Measurements from ENCODE around the gene CHRND.
"Not testable (repeated sequence)": the region's sequence is repeated elsewhere in the genome, so short reads cannot be mapped to it uniquely, and the experiment has no call there.

The CHRND gene

DNA sequence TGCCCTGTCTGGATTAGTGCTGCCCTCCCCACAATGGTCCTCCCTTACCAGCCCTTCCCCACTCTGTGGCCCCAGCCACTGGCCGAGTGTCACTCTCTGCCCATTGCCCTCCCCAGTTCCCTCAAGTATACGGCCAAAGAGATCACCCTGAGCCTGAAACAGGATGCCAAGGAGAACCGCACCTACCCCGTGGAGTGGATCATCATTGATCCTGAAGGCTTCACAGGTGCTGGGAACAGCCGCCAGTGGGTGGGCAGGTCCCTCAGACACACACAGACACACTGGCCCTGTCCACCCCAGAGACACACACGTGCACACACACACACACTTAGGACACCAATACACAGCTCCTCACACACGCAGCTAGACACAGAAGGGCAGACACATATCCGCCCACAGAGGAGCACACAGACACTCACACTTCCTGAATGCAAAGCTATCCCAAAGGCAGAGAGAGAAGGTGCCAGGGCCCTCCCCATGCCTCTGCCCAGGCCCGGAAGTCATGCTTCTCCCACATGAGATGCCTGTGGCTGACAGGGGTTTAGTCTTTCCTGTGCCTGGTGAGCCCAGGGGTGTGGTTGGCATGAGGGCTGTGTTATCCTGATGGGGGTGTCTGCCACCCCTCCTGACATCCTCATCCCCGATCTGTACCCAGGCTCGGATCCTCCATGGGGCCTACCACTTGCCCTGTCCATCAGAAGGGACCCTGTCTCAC is 2.9 kb downstream of the CHRND start:
- no peak for DNase-seq

DNA sequence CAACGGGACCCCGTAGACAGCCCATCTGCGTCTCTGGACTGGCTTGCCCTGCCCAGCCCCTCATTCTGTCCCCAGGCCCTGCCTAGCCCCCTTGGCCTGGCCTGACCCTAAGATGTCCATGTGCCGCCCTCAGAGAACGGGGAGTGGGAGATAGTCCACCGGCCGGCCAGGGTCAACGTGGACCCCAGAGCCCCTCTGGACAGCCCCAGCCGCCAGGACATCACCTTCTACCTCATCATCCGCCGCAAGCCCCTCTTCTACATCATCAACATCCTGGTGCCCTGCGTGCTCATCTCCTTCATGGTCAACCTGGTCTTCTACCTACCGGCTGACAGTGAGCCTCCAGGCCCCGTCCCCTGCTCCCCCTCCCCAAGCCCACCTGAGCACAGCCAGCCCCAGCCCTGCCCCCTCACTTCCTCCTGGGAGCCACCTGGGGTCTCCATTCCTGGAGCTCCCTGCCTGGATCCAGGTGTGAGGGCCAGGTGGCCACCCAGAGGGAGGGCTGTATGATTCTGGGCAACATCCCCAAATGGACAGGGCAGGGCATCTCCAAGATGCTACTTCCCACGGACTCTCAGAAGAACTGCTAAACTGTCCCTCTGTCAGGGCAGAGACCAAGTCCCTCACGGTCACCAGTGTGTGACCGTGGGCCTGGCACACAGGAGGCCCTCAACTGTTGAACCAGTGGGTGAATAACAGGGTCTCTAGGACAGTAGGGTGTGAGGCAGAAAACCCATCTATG is 4.0 kb downstream of the CHRND start:
- DNase-seq, result no peak

DNA sequence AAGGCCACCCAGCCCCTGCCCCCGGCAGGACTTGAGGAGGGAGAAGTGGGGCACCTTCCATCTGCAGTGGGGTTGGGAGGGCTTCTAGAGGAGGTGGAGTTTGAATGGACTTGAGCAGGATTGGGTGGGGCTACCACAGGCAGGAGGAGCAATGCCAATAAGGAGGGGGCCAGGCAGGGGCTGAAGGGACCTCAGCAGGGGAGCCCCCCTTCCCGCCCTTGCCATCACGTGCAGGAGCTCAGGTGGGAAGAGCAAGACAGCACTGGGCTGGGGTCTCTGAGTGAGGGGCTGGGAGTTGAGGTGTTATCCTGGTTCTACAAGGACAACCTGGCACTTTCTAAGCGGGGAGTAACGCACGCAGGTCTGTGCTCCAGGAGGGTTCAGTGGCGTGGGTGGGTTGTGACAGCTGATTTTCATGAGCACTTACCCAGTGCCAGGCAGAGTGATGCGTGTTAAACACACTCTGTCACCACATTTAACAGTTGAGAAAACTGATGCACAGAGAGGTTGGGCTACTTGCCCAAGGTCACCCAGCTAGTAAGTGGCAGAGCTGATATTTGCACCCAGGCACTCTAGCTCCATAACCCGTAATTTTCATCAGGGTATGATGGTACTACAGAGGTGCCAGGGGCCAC is 4.8 kb downstream of the CHRND start:
- no peak for DNase-seq

DNA sequence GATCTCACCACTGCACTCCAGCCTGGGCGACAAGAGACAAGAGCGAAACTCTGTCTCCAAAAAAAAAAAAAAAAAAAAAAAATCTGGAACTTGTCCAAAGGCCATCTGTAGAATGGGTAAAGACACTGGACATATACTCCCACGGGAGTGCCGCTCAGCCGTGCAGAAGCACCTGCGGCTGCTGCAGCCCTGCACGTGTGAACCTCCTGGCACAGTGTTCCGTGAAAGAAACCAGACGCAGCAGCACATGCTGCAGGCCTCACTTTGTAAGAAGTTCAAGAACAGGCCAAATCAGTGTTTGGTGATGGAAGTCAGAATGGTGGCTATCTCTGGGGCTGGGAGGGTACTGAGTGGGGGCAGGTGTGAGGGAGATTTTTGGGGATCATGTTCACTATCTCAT is 6.5 kb downstream of the CHRND start:
- DNase-seq, result no peak

DNA sequence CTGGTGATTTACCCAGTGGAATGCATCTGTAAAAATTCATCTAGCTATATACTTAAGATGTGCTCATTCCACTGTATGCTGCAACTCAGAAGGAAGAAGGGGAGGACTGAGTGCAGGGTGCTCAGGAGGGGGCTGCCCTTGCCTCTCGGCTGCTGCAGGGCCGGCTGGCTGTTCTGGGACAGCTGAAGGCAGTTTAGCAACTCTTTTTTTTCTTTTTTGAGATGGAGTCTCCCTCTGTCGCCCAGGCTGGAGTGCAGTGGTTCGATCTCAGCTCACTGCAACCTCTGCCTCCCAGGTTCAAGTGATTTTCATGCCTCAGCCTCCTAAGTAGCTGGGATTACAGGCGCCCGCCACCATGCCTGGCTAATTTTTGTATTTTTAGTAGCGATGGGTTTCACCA is 6.9 kb downstream of the CHRND start:
- not testable (repeated sequence) for DNase-seq

DNA sequence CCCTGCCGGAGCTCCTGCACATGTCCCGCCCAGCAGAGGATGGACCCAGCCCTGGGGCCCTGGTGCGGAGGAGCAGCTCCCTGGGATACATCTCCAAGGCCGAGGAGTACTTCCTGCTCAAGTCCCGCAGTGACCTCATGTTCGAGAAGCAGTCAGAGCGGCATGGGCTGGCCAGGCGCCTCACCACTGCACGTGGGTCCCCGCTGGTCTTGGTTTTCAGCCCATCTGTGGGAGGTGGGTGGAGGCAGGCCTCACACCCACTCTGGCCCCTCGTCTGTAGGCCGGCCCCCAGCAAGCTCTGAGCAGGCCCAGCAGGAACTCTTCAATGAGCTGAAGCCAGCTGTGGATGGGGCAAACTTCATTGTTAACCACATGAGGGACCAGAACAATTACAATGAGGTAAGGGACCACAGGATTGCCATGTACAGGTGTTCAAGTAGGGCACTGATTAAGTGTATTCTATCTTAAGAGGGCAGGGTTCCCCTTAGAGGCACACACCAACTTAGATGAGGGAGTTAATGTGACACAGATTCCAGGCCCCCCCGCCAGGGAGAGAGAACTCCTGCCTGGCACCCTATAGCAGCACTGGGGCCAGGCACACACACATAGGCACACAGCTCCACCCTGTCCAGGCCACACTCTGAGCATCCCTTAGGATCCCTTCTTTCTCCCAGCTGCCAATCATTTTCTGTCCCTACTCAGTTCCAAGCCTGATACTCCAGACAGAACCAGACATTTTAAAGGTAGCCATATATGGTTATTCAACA is 8.2 kb downstream of the CHRND start:
- DNase-seq, result no peak

DNA sequence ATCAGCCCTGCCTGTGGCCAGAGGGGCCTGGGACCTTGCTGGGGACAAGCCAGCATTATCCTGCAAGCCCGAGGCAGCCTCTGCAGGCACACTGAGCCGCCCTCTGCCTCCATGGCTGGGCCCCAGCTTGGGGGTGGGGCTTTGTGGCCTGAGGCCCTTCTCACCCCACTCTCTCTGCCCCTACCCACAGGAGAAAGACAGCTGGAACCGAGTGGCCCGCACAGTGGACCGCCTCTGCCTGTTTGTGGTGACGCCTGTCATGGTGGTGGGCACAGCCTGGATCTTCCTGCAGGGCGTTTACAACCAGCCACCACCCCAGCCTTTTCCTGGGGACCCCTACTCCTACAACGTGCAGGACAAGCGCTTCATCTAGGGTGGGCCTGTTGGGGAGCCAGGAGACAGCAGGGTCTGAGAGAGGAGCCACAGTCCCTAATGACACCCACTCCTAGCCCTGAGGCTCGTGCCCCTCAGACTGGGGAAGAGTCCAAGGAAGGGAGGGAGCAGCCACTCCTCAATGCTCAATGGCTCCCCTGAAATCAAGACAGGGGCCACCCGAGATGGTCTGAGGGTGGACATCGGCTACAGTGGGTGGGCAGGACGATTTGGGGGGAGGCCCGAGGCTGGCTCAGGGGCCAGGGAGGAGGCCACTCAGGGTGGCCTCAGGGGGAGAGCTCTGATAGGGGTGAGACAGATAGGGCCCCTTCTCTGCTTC is 9.1 kb downstream of the CHRND start:
- no peak for DNase-seq

DNA sequence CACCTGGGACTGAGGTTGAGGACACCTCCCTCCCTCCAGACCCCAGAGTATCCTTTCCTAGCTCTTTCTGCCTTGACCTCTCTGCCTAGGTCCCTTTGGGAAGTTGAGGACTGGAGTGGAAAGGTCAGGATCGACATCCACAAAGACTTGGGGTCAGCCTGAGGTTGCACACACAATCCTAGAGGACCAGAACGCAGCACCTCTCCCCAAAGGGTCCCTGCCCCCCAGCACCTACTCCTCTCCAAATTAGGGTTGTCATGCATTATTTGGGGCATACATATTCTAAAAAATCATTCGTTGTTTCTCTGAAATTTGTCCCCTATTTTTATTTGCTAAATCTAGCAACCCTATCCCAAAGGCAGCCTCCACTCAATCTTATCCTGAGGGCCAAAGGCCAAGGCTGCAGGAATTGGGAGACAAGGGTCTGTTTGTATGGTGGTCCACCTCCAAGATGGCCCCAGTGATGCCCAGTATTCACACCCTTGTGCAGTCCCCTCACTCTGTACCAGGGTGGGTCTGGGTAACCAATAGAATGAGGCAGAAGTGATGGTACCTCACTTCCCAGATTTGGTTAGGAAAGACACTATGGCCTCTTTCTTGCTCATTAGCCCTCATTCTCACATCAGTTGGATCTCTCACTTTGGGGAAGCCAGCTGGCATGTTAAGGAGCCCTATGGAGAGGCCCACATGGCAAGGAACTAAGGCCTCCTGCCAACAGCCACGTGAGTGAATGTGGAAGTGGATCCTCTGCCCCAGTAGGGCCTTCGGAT is 10.0 kb downstream of the CHRND start:
- no peak for DNase-seq

DNA sequence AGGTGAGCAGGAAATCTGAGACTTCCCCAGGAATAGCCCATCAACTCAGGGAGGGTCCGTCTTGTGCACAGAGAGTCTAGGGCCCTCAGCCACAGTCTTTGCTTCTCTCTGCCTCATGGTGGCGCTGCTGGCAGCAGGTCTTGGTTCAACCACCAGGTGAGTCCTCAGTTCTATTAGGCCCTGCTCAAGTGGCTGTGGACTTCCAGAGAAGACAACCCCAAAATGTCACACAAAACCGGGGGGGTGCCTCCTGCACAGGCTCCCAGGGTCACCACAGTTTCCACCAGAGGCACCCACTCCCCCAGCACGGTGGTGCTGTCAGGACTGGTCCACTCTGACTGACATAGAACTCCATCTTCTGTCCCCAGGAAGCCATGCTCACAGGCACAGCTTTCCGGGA is 11.1 kb downstream of the CHRND start:
- DNase-seq, result no peak

DNA sequence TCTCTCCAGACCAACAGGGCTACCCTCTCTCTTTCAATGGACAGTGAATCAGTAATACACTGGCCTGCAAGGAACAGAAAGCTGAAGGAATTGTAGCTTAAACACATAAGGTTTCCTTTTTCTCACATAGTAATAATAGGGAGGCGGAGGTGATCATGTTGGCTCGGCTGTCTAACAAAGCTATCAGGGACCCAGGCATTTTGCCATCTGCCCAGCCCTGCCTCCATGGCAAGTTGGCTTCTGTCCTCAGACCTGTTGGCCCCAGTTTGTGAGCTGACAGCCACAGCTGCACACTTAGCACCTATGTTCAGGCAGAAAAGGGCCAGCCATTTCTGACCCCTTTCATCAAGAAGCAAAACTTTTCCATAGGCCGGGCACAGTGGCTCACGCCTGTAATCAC is 11.5 kb downstream of the CHRND start:
- DNase-seq, result no peak

DNA sequence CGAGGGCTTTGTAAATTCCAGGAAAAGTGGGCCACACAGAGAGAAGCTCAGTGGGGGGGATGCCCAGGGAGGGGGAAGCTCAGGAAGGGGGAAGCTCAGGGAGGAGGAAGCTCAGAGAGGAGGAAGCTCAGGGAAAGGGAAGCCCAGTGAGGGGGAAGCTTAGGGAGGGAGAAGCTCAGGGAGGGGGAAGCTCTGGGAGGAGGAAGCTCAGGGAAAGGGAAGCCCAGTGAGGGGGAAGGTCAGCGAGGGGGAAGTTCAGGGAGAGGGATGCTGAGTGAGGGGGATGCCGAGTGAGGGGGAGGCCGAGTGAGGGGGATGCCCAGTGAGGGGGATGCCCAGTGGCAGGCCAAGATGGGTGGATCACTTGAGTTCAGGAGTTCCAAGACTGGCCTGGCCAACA is 12.7 kb downstream of the CHRND start:
- no peak for DNase-seq

DNA sequence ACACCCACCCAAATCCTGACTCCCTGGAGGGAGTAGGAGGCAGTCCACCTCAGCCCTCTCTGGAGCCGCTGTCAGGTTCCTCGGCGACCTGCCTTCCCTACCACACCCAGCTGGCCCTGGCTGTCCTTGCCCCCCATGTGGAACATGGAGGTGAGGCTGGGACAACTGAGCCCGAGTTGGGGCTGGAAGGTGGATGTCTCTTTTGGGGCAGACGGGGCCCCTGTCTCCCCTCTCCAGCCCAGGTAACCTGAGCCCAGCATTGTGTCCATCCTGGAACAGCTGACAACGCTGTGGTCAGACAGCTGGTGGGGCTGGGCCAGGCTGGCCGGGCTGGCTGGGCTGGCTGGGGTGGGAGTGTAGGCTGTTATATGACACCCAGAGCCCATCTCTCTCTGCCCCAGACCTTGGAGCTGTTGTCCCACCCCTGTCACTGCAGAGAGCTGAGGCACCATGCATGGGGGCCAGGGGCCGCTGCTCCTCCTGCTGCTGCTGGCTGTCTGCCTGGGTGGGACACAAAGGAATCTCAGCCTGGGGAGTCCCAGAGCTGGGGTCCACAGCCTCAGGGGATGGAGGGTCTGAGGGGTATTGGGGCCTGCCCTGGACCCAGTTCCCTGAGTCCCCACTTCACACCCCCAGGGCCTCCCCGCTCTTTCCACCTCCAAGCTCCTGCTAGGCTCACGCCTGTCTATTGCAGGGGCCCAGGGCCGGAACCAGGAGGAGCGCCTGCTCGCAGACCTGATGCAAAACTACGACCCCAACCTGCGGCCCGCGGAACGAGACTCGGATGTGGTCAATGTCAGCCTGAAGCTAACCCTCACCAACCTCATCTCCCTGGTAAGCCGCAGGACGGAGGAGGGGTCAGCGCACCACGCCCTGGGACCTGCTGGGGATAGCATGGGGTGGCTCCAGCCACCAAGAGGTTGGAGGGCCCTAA is 13.6 kb downstream of the CHRND start, which contains the start of gene CHRNG:
Gene CHRNG (plus strand): TSS at position 395 of the 934 bp plus-strand sequence. CDS start 56 bp downstream, at position 451.
- no peak for DNase-seq

DNA sequence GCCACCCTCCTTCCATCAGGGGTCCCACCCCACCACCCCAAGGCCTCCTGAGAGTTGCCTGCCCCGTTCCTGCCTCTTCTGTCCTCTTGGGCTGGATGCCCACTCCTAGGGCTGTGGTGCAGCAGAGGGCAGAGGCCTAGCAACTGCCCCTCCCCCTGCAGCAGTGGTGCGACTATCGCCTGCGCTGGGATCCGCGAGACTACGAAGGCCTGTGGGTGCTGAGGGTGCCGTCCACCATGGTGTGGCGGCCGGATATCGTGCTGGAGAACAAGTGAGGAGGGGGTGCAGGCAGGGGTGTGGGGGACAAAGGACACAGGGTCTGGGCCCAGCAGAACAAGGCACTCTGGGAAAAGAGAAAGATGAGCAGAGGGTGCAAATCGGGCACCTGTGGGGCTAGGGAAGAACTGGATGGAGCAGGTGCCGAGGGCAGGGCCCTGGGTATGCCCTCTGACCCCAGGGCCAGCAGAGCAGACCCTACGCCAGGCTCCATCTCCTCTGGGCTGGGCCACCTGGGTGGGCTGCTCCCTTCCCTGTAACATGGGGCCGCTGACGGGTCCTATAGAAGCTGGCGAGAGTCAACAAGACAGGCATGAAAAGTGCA is 14.6 kb downstream of the CHRND start:
- DNase-seq, result no peak

DNA sequence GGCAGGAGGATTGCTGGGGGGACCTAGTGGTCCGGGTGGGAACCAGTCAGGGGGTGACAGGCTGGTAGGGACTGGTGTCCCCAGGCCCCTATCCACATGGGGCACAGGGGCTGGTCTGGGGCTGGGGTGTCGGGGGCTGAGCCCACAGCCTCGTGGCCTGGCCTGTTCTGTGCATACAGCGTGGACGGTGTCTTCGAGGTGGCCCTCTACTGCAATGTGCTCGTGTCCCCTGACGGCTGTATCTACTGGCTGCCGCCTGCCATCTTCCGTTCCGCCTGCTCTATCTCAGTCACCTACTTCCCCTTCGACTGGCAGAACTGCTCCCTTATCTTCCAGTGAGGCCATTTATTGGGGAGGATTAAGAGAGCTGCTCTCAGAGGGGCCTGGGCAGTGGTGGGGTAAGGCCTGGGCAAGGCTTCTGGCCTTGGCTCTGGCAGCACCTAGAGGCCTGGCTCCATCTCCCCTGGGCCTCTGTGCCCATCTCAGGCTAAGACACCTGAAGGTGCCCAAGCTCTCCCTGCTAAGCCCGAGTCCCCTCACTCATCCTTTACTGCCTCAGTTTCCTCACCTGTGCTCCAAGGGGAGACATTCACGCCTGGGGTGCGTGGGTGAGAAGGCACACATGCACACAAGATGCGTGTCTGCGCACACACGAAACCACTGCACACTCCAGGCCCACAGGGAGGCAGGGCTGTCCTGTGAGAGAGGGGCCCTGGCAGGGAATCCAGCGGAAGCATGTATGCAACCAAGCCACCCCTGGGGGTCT is 15.4 kb downstream of the CHRND start:
- no peak for DNase-seq

DNA sequence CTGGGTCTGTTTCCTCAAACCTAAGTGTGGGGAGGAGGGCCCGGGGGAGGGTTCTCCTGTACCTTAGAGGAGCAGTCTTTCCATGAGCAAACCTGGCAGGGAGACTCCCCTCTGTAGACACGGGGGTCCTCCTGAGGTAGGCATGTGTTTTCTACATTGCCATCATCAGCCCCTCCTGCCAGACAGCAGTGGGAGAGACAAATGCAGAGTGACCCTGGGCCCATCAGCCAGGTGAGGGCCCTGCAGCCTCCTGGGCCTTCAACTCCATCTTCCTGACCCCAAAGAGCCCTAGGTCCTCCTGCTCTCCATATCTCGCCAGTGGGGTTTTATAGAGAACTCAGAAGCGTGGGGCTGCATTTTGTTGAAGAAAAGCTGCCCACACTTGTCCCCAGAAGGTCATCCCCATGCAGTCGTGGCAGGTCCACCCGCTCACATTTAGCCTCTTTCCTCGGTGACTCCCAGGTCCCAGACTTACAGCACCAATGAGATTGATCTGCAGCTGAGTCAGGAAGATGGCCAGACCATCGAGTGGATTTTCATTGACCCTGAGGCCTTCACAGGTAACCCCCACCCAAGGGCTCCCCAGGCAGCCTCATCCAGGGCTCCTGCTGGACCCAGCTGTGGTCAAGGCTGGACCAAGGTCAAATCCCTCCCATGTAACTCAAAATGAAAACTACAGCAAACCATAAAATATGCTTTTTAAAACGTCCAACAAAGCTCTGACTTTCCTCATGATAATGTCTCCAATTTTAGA is 16.2 kb downstream of the CHRND start:
- DNase-seq, result no peak

DNA sequence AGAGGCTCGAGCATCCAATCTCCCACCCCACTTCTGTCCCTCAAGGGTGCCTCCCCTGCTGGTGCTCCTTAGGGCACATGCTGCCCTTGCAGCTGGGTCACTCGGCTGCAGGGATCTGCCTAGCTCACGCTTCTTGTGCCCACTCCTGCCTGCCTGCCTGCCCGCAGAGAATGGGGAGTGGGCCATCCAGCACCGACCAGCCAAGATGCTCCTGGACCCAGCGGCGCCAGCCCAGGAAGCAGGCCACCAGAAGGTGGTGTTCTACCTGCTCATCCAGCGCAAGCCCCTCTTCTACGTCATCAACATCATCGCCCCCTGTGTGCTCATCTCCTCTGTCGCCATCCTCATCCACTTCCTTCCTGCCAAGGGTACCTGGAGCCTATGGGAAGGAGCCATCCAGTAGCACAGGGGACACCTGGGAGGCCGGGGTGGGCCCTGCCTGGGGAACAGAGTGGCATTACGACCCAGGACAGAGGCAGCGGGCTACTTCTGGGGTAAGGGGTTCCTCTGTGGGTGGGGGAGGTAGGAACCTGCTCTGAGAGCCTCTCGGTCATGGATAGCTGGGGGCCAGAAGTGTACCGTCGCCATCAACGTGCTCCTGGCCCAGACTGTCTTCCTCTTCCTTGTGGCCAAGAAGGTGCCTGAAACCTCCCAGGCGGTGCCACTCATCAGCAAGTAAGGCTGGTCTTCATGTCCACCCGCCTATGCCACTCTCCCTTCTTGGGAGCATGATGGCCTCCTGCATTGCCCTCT is 16.9 kb downstream of the CHRND start:
- DNase-seq, result no peak

DNA sequence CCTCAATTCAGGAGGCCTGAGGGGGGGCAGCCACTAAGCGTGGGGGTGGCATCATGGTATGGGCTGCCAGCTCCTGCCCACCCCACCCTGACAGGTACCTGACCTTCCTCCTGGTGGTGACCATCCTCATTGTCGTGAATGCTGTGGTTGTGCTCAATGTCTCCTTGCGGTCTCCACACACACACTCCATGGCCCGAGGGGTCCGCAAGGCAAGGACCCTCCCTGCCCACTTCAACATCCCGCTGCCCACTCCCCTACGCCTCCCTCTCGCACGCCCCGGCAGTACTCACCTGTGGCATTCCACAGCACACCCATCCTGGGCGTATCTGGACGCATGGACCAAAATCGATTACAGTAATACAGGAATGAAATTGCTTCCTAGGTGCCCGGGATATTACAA is 17.5 kb downstream of the CHRND start:
- no peak for DNase-seq

All from activated CD4-positive, alpha-beta T cell treated with anti-CD3 and anti-CD28 coated beads for 1 hour (primary cell).